Measurements from ENCODE around the gene ZNF256.
"Not testable (repeated sequence)": the region's sequence is repeated elsewhere in the genome, so short reads cannot be mapped to it uniquely, and the experiment has no call there.

- TF ChIP-seq CTCF, EP300 (IDR thresholded peaks at IDR 0.05): not testable (repeated sequence)
- TF ChIP-seq POLR2A (IDR thresholded peaks at IDR 0.05), result peak; percentile 40 to 52
Measured at GRCh38 chr19:57916168-57916995, 31.1 kb downstream of the ZNF256 start, which contains the start of gene ZNF417.

Measured in sigmoid colon (tissue), 4 donors.